Smooth muscle cell (in vitro differentiated cells): ENCODE results near the gene UVRAG. TPM values are rescaled to one million over a fixed set of nuclear protein-coding genes. Genes with fewer than 3 reads are reported as not detected.
"Not testable (repeated sequence)": the region's sequence is repeated elsewhere in the genome, so short reads cannot be mapped to it uniquely, and the experiment has no call there.

Experiments
- DNase-seq: peaks from one replicate; lab custom pipeline; 2025; ENCODE audit not compliant: unreplicated experiment; lab: John Stamatoyannopoulos, UW
- H2AFZ ChIP-seq: fragments of 200-600 bp; sonication (generic); 2 replicates; pipeline ENCODE4 v1.6.0; 2016; ENCODE audit warnings: antibody characterized with exemption, low read depth, mild to moderate bottlenecking
- H3F3A ChIP-seq: fragments of 200-600 bp; sonication (generic); 2 replicates; pipeline ENCODE4 v1.6.0; 2017; ENCODE audit warnings: antibody characterized with exemption, low read depth
- H3K27ac ChIP-seq: fragments of 200-600 bp; sonication (generic); 2 replicates; pipeline ENCODE4 v1.5.1; 2016; ENCODE audit warnings: low read depth, mild to moderate bottlenecking
- H3K27me3 ChIP-seq: fragments of 200-600 bp; sonication (generic); 2 replicates; pipeline ENCODE4 v1.6.1; 2016; ENCODE audit warnings: low read depth, mild to moderate bottlenecking
- H3K36me3 ChIP-seq: fragments of 200-600 bp; sonication (generic); 2 replicates; pipeline ENCODE4 v1.5.1; 2016; ENCODE audit warnings: low read depth
- H3K4me1 ChIP-seq: fragments of 200-600 bp; sonication (generic); 2 replicates; pipeline ENCODE4 v1.5.1; 2016; ENCODE audit warnings: low read depth
- H3K4me2 ChIP-seq: fragments of 200-600 bp; sonication (generic); 2 replicates; pipeline ENCODE4 v1.6.0; 2016; ENCODE audit warnings: mild to moderate bottlenecking
- H3K4me3 ChIP-seq: fragments of 200-600 bp; sonication (generic); 2 replicates; pipeline ENCODE4 v1.5.1; 2016; ENCODE audit warnings: mild to moderate bottlenecking
- H3K79me2 ChIP-seq: fragments of 200-600 bp; sonication (generic); 2 replicates; pipeline ENCODE4 v1.6.0; 2016; ENCODE audit warnings: low read depth, mild to moderate bottlenecking
- H3K9ac ChIP-seq: fragments of 200-600 bp; sonication (generic); 2 replicates; pipeline ENCODE4 v1.6.0; 2016; ENCODE audit warnings: low read depth
- H3K9me3 ChIP-seq: fragments of 200-600 bp; sonication (generic); replicated peaks from 2 replicates; pipeline ENCODE4 v1.5.1; 2016; ENCODE audit warnings: low read depth
- H4K20me1 ChIP-seq: fragments of 200-600 bp; sonication (generic); 2 replicates; pipeline ENCODE4 v1.6.0; 2016; ENCODE audit warnings: low read depth
- CTCF ChIP-seq: fragments of 200-600 bp; sonication (generic); IDR thresholded peaks from 2 replicates; pipeline ENCODE4 v1.5.1; 2017; ENCODE audit warnings: borderline replicate concordance, mild to moderate bottlenecking, antibody characterized with exemption; ENCODE audit not compliant: insufficient read depth, poor library complexity, severe bottlenecking
- WGBS: methylation state at CpG from one replicate; pipeline ENCODE4 v1.1.7; 2016; ENCODE audit warnings: low lambda C conversion rate; 5-methylcytosine and 5-hydroxymethylcytosine counted together
- polyA plus RNA-seq: library from polyadenylated mRNA; unstranded; fragments of >200 nt; fragmentation: Nextera tagmentation; extraction: Ambion mirVana; gene quantifications from 2 replicates; pipeline ENCODE4 v1.2.1, GENCODE V29; 2016
- total RNA-seq: library from RNA; depleted of rRNA; stranded (reverse); fragments of >200 nt; gene quantifications from 2 replicates; pipeline ENCODE4 v1.2.3, GENCODE V29; 2014

Gene UVRAG
- total and polyA plus RNA-seq, 2 experiments from 2014 or later: 12.9 to 20.2 TPM

- DNase-seq: no peak
- no peaks in the 10 kb centered on the region for H3K9me3 ChIP-seq
- no peak overlapping the region for H3K9ac ChIP-seq
- no peak overlapping the region for H3K4me2 ChIP-seq
- no peak overlapping the region for H3K27ac ChIP-seq
- no peak overlapping the region for H2AFZ ChIP-seq
- H3K36me3 ChIP-seq: peaks cover 4% of the 10 kb centered on the region
- no peaks in the 10 kb centered on the region for H3F3A ChIP-seq
- WGBS: 90% methylated on average over 2 of the region's 2 CpGs
- H3K4me3 ChIP-seq: no peak overlapping the region
- TF ChIP-seq CTCF: no peak
- H4K20me1 ChIP-seq: peaks cover 3% of the 10 kb centered on the region
- H3K4me1 ChIP-seq: no peaks in the 10 kb centered on the region
- no peaks in the 10 kb centered on the region for H3K27me3 ChIP-seq
- H3K79me2 ChIP-seq: peaks cover 4% of the 10 kb centered on the region
These were observed 153.1 kb downstream of the UVRAG start for GRCh38 chr11:75968021-75968625.

GRCh38 chr11:75969626-75970308 is 154.8 kb downstream of the UVRAG start:
- Histone ChIP-seq H3K27me3 (no peaks in the 10 kb centered on the region), H3K79me2 (peaks cover 4% of the 10 kb centered on the region), H3K9ac (no peak overlapping the region), H3K4me2 (no peak overlapping the region), H3K36me3 (no peaks in the 10 kb centered on the region), H3K4me1 (no peaks in the 10 kb centered on the region), H3K9me3 (no peaks in the 10 kb centered on the region), H3K27ac (no peak overlapping the region), H2AFZ (no peak overlapping the region), H3F3A (no peaks in the 10 kb centered on the region), H4K20me1 (peaks cover 3% of the 10 kb centered on the region), H3K4me3 (no peak overlapping the region)
- no peak for TF ChIP-seq CTCF
- WGBS: 85% methylated on average over 5 of the region's 5 CpGs
- DNase-seq: no peak

GRCh38 chr11:75973710-75974109 is 158.7 kb downstream of the UVRAG start:
- not testable (repeated sequence) for H3K27me3 ChIP-seq, H3K36me3 ChIP-seq, H2AFZ ChIP-seq, DNase-seq, H3K79me2 ChIP-seq, H3K9me3 ChIP-seq, H3F3A ChIP-seq, H3K9ac ChIP-seq, H4K20me1 ChIP-seq, H3K27ac ChIP-seq, H3K4me3 ChIP-seq, H3K4me2 ChIP-seq, H3K4me1 ChIP-seq
- 98% methylated on average over 3 of the region's 3 CpGs for whole genome bisulfite sequencing

- peak overlapping the region; percentile 85 for H3K4me2 ChIP-seq
- peaks cover 29% of the 10 kb centered on the region for H3K79me2 ChIP-seq
- peak overlapping the region; percentile 56 for H2AFZ ChIP-seq
- H3K9ac ChIP-seq, H3K27me3 ChIP-seq, DNase-seq, H3K36me3 ChIP-seq, H3F3A ChIP-seq, H3K9me3 ChIP-seq: not testable (repeated sequence)
- H3K4me3 ChIP-seq: peak overlapping the region; percentile 59
- peak overlapping the region; percentile 56 for H3K27ac ChIP-seq
- H3K4me1 ChIP-seq: peaks cover 15% of the 10 kb centered on the region
- 64% methylated on average over 6 of the region's 6 CpGs for WGBS
- H4K20me1 ChIP-seq: peaks cover 12% of the 10 kb centered on the region
These were observed 164.1 kb downstream of the UVRAG start for GRCh38 chr11:75979075-75979474.

- not testable (repeated sequence) for H3K27me3 ChIP-seq, H3K9me3 ChIP-seq, DNase-seq, H3K36me3 ChIP-seq, H3F3A ChIP-seq
- H3K4me2 ChIP-seq: peak overlapping the region; percentile 85
- H3K27ac ChIP-seq: peak overlapping the region; percentile 56
- whole genome bisulfite sequencing: 15% methylated on average over 22 of the region's 22 CpGs
- peaks cover 12% of the 10 kb centered on the region for H4K20me1 ChIP-seq
- peaks cover 29% of the 10 kb centered on the region for H3K79me2 ChIP-seq
- peaks cover 15% of the 10 kb centered on the region for H3K4me1 ChIP-seq
- peak overlapping the region; percentile 56 for H3K9ac ChIP-seq
- peak overlapping the region; percentile 56 for H2AFZ ChIP-seq
- peak overlapping the region; percentile 59 for H3K4me3 ChIP-seq
These were observed 164.5 kb downstream of the UVRAG start for GRCh38 chr11:75979479-75980027.
